ENCODE measurements around the gene SIRT5.

The SIRT5 gene

GRCh38 chr6:13553646-13554045 is 20.8 kb upstream of the SIRT5 start:
- no peak for DNase-seq (ENCODE audit: low read depth, low spot score)

- no peak for DNase-seq (ENCODE audit: low read depth, low spot score)
These were observed 19.5 kb upstream of the SIRT5 start for GRCh38 chr6:13554929-13555333.

- no peak for DNase-seq (ENCODE audit: low read depth, low spot score)
These were observed 16.6 kb upstream of the SIRT5 start for GRCh38 chr6:13557841-13558240.

- no peak for DNase-seq (ENCODE audit: low read depth, low spot score)
These were observed 15.7 kb upstream of the SIRT5 start for GRCh38 chr6:13558718-13559117.

- no peak for DNase-seq (ENCODE audit: low read depth, low spot score)
These were observed 15.2 kb upstream of the SIRT5 start for GRCh38 chr6:13559251-13559650.

GRCh38 chr6:13559968-13560650 is 14.3 kb upstream of the SIRT5 start:
- no peak for DNase-seq (ENCODE audit: low read depth, low spot score)

- DNase-seq (ENCODE audit: low read depth, low spot score), result no peak
These were observed 13.8 kb upstream of the SIRT5 start for GRCh38 chr6:13560651-13561044.

- no peak for DNase-seq (ENCODE audit: low read depth, low spot score)
These were observed 12.7 kb upstream of the SIRT5 start for GRCh38 chr6:13561624-13562267.

GRCh38 chr6:13563009-13563408 is 11.4 kb upstream of the SIRT5 start:
- no peak for DNase-seq (ENCODE audit: low read depth, low spot score)

- no peak for DNase-seq (ENCODE audit: low read depth, low spot score)
These were observed 8.5 kb upstream of the SIRT5 start for GRCh38 chr6:13565921-13566320.

- DNase-seq (ENCODE audit: low read depth, low spot score), result no peak
These were observed 7.9 kb upstream of the SIRT5 start for GRCh38 chr6:13566500-13566899.

- no peak for DNase-seq (ENCODE audit: low read depth, low spot score)
These were observed 5.4 kb upstream of the SIRT5 start for GRCh38 chr6:13568970-13569369.

- DNase-seq (ENCODE audit: low read depth, low spot score), result no peak
These were observed 2.2 kb upstream of the SIRT5 start for GRCh38 chr6:13572240-13572639.

- no peak for DNase-seq (ENCODE audit: low read depth, low spot score)
These were observed 1.3 kb upstream of the SIRT5 start for GRCh38 chr6:13572951-13573654.

GRCh38 chr6:13573669-13574110 is 711 bp upstream of the SIRT5 start:
- no peak for DNase-seq (ENCODE audit: low read depth, low spot score)

GRCh38 chr6:13574149-13574570 is 241 bp upstream of the SIRT5 start:
- DNase-seq (ENCODE audit: low read depth, low spot score), result peak; percentile 82

GRCh38 chr6:13575377-13575775 is 975 bp downstream of the SIRT5 start:
- no peak for DNase-seq (ENCODE audit: low read depth, low spot score)

GRCh38 chr6:13576017-13576416 is 1.6 kb downstream of the SIRT5 start:
- no peak for DNase-seq (ENCODE audit: low read depth, low spot score)

- DNase-seq (ENCODE audit: low read depth, low spot score), result no peak
These were observed 3.5 kb downstream of the SIRT5 start for GRCh38 chr6:13577926-13578325.

GRCh38 chr6:13579911-13580310 is 5.5 kb downstream of the SIRT5 start:
- DNase-seq (ENCODE audit: low read depth, low spot score), result no peak

GRCh38 chr6:13581700-13582229 is 7.4 kb downstream of the SIRT5 start:
- DNase-seq (ENCODE audit: low read depth, low spot score), result no peak
